GM12865 (cell line): ENCODE measurements around the gene SLC6A13.

Experiments
- DNase-seq: peaks from one replicate; pipeline ENCODE4 v3.0.0; 2010; ENCODE audit warnings: low read depth
- H3K4me3 ChIP-seq: 2 replicates; pipeline ENCODE4 v1.5.1; 2011; ENCODE audit warnings: mild to moderate bottlenecking, low read depth, low read length, control low read depth
- CTCF ChIP-seq: IDR thresholded peaks from 2 replicates; pipeline ENCODE4 v1.5.1; 2011; ENCODE audit warnings: low read length, control low read depth, low read depth, inconsistent platforms; ENCODE audit not compliant: insufficient read depth; ENCODE audit errors: missing control alignments

SLC6A13 gene

GRCh38 chr12:215116-215515, 47.5 kb downstream of the SLC6A13 start:
- no peak overlapping the region for H3K4me3 ChIP-seq
- no peak for DNase-seq
- TF ChIP-seq CTCF = no peak

- no peak for DNase-seq
- no peak for TF ChIP-seq CTCF
- H3K4me3 ChIP-seq = no peak within 1 kb of the TSS
These were observed 48.5 kb downstream of the SLC6A13 start, which contains the start of gene SLC6A12 for GRCh38 chr12:214003-214741. SLC6A12 (minus strand) TSS chr12:214157; CDS start chr12:209986, 4,171 bp downstream.

- DNase-seq = no peak
- no peak overlapping the region for H3K4me3 ChIP-seq
- TF ChIP-seq CTCF = no peak
These were observed 49.1 kb downstream of the SLC6A13 start for GRCh38 chr12:213527-213932.

- TF ChIP-seq CTCF = no peak
- no peak overlapping the region for H3K4me3 ChIP-seq
- DNase-seq = peak; percentile 8
These were observed 49.7 kb downstream of the SLC6A13 start for GRCh38 chr12:212715-213526.

GRCh38 chr12:212415-212714, 50.3 kb downstream of the SLC6A13 start:
- DNase-seq = peak; percentile 78
- H3K4me3 ChIP-seq = no peak overlapping the region
- no peak for TF ChIP-seq CTCF

- no peak for DNase-seq
- no peak for TF ChIP-seq CTCF
- H3K4me3 ChIP-seq = no peak overlapping the region
These were observed 50.8 kb downstream of the SLC6A13 start for GRCh38 chr12:211639-212414.
